ENCODE data around the gene EIF2B2. TPM values are rescaled to one million over a fixed set of nuclear protein-coding genes. Genes with fewer than 3 reads are reported as not detected.

Gene EIF2B2
- total and polyA plus RNA-seq, 9 of the 15 experiments (the other 6 are each of a cell fraction or from before 2014, with no cell fraction given): 10.6 to 94.1 (median 38.9) TPM

GRCh38 chr14:74984236-74985027 lies 18.3 kb upstream of the EIF2B2 start:
- CTCF ChIA-PET (ENCODE audit: low intra/inter-chr PET ratio): no interaction called here
- no peaks in the 10 kb centered on the region for H3K27me3 ChIP-seq (ENCODE audit: control insufficient read depth in 2 of 2, insufficient read depth in 2 of 2, low read length in 2 of 2)
- H4K20me1 ChIP-seq (replicated peaks; ENCODE audit: control insufficient read depth, insufficient read depth, low read length): no peaks in the 10 kb centered on the region
- no peaks in the 10 kb centered on the region for H3K9me1 ChIP-seq (ENCODE audit: control insufficient read depth, insufficient read depth, low read length)
- no peaks in the 10 kb centered on the region for H3K79me2 ChIP-seq (ENCODE audit: control insufficient read depth, insufficient read depth, low read length)
- no peak overlapping the region for H2AFZ ChIP-seq (ENCODE audit: low read depth, low read length)
- no peak overlapping the region for H3K4me3 ChIP-seq
- no peak for FAIRE-seq
- ATAC-seq: no peak
- no TSS peak for BruUV-seq (replicated peaks)
- peaks cover 0 to 21% of the 10 kb centered on the region in 2 experiments; a peak in 2 of 5 replicates for H3K4me1 ChIP-seq (replicated peaks in 1 of 2; ENCODE audit: control insufficient read depth in 2 of 2, insufficient read depth in 2 of 2, low read length in 2 of 2)
- DNase-seq (ENCODE audit: extremely low read depth in 1 of 4, low spot score in 3 of 4): no peak
- no peak overlapping the region for H3K9ac ChIP-seq (ENCODE audit: insufficient read depth in 1 of 2, low read depth in 2 of 2, low read length in 2 of 2)
- POLR2A ChIA-PET: no interaction called here
- H3K36me3 ChIP-seq (ENCODE audit: control insufficient read depth, insufficient read depth, low read length): no peaks in the 10 kb centered on the region
- no peak overlapping the region for H3K27ac ChIP-seq (ENCODE audit: extremely low read depth, low read depth, low read length)
- no peaks in the 10 kb centered on the region for H3K9me3 ChIP-seq (replicated peaks; ENCODE audit: control insufficient read depth, insufficient read depth, low read depth, low read length)
- intact Hi-C loops (cut with micrococcal nuclease): no loop called here
- TF ChIP-seq PPARD (CRISPR knock-in tag; IDR thresholded peaks at IDR 0.05): no peak
- no peak for TF ChIP-seq BCOR (IDR thresholded peaks at IDR 0.05)
- TF ChIP-seq CEBPB (tag; IDR thresholded peaks at IDR 0.05): no peak
- no peak for TF ChIP-seq ZNF354B (CRISPR knock-in tag; IDR thresholded peaks at IDR 0.05)
- TF ChIP-seq RAD51 (IDR thresholded peaks at IDR 0.05; ENCODE audit: borderline replicate concordance, low read depth): no peak
- TF ChIP-seq DEAF1 (CRISPR knock-in tag; IDR thresholded peaks at IDR 0.05): no peak
- TF ChIP-seq FUS (optimal IDR thresholded peaks at IDR 0.05; ENCODE audit: low read depth, low read length): no peak
- TF ChIP-seq CREB5 (CRISPR knock-in tag; IDR thresholded peaks at IDR 0.05): no peak
- TF ChIP-seq SMAD1 (IDR thresholded peaks at IDR 0.05; ENCODE audit: low read depth, low read length, partially characterized antibody): no peak
- TF ChIP-seq MIER1 (IDR thresholded peaks at IDR 0.05; ENCODE audit: low read depth): no peak
- no peak for TF ChIP-seq PYGO2 (tag; IDR thresholded peaks at IDR 0.05)
- TF ChIP-seq BHLHE40 (IDR thresholded peaks at IDR 0.05; ENCODE audit: low read length): no peak
- TF ChIP-seq MYNN (IDR thresholded peaks at IDR 0.05): no peak
- TF ChIP-seq MYNN (CRISPR knock-in tag; IDR thresholded peaks at IDR 0.05): no peak
- TF ChIP-seq BDP1 (IDR thresholded peaks at IDR 0.05; ENCODE audit: insufficient read depth, insufficient read length): no peak
- no peak for TF ChIP-seq ZBTB43 (CRISPR knock-in tag; IDR thresholded peaks at IDR 0.05)
- no peak for TF ChIP-seq TCFL5 (CRISPR knock-in tag; conservative IDR thresholded peaks at IDR 0.05)
- no peak for TF ChIP-seq HMGN3 (IDR thresholded peaks at IDR 0.05; ENCODE audit: borderline replicate concordance, extremely low read depth, insufficient read length, low read depth, low read length)
- H3K4me2 ChIP-seq (ENCODE audit: insufficient read depth, low read length): no peak overlapping the region
- in situ Hi-C loops (cut with MboI): no loop called here
- WGBS (ENCODE audit: insufficient coverage, low coverage, missing lambda C conversion rate): 68% methylated on average over 11 of the region's 16 CpGs
